ENCODE results near the gene SEMA5B.

The SEMA5B gene

GRCh38 chr3:123072152-123072551, 44.6 kb upstream of the SEMA5B start:
- no peak for DNase-seq (ENCODE audit: extremely low spot score)
- TF ChIP-seq, protein P1, sequence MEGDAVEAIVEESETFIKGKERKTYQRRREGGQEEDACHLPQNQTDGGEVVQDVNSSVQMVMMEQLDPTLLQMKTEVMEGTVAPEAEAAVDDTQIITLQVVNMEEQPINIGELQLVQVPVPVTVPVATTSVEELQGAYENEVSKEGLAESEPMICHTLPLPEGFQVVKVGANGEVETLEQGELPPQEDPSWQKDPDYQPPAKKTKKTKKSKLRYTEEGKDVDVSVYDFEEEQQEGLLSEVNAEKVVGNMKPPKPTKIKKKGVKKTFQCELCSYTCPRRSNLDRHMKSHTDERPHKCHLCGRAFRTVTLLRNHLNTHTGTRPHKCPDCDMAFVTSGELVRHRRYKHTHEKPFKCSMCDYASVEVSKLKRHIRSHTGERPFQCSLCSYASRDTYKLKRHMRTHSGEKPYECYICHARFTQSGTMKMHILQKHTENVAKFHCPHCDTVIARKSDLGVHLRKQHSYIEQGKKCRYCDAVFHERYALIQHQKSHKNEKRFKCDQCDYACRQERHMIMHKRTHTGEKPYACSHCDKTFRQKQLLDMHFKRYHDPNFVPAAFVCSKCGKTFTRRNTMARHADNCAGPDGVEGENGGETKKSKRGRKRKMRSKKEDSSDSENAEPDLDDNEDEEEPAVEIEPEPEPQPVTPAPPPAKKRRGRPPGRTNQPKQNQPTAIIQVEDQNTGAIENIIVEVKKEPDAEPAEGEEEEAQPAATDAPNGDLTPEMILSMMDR (IDR thresholded peaks at IDR 0.05; ENCODE audit: control extremely low read depth, extremely low read depth, low read depth, missing control alignments), result no peak
- POLR2A ChIA-PET, result no interaction called here
- CTCF ChIA-PET, result interaction anchor here (3.8 kb wide), 1 partner anchor 16 kb away, joined by 10 read pairs; no protein-coding TSS in a partner anchor

DNA sequence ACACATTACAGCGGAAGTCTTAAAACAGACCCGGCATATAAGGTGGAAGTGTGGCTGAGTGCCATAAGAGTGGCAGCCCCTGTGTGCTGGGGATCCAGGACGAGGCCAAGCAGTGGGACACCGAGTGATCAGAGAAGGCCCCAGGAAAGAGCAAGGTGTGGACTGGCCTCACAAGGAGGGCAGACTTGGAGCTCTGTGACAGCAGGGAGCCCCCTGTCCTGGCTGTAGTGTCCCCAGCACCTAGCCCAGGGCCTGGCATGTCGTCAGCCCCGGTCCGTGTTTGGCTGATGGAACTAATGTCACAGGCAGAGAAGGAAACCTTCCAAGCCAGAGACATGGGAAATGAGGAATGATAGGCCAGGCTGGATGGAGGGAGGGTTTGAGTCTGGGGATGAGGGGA, 44.0 kb upstream of the SEMA5B start:
- CTCF ChIA-PET, result interaction anchor here (3.8 kb wide), 1 partner anchor 15 kb away, joined by 10 read pairs; no protein-coding TSS in a partner anchor
- TF ChIP-seq, protein P1 (IDR thresholded peaks at IDR 0.05; ENCODE audit: control extremely low read depth, extremely low read depth, low read depth, missing control alignments), result no peak
- POLR2A ChIA-PET, result no interaction called here

GRCh38 chr3:123071146-123071545, 43.6 kb upstream of the SEMA5B start:
- TF ChIP-seq, protein P1 (IDR thresholded peaks at IDR 0.05; ENCODE audit: control extremely low read depth, extremely low read depth, low read depth, missing control alignments), result no peak
- ChIA-PET POLR2A (no interaction called here), CTCF (interaction anchor here (3.8 kb wide), 1 partner anchor 15 kb away, joined by 10 read pairs; no protein-coding TSS in a partner anchor)
- DNase-seq (ENCODE audit: extremely low spot score), result no peak

More for the DNA sequence above, 44.0 kb upstream of the SEMA5B start:
- DNase-seq (ENCODE audit: extremely low spot score), result no peak

DNA sequence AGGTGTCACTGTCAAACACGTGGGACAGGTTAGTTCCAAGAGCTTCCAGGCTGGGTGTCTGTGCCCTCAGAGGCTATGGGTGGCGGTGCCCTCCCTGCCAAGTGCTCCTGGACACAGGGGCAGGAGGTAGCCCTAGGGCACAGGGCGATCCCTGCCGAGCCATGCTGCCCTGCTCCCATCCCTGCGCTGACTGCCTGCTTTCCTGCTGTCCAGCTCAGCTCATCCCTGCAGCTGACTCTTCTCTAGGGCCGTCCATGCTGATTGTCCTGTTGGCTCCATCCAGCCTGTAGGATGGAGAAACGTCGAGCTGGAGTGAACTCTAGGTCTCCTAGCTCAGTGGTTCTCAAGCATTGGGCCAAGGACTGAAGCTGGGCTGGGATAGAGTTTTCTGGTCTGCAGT, 42.9 kb upstream of the SEMA5B start:
- TF ChIP-seq, protein P1 (IDR thresholded peaks at IDR 0.05; ENCODE audit: control extremely low read depth, extremely low read depth, low read depth, missing control alignments), result no peak
- ChIA-PET POLR2A (no interaction called here), CTCF (interaction anchor here (3.8 kb wide), 1 partner anchor 14 kb away, joined by 10 read pairs; no protein-coding TSS in a partner anchor)
- no peak for DNase-seq (ENCODE audit: extremely low spot score)

- ChIA-PET POLR2A (no interaction called here), CTCF (interaction anchor here (2.8 kb wide), 1 partner anchor 12 kb away, joined by 10 read pairs; no protein-coding TSS in a partner anchor)
- no peak for DNase-seq (ENCODE audit: extremely low spot score)
- TF ChIP-seq, protein P1 (IDR thresholded peaks at IDR 0.05; ENCODE audit: control extremely low read depth, extremely low read depth, low read depth, missing control alignments), result no peak
These were observed 41.2 kb upstream of the SEMA5B start for GRCh38 chr3:123068601-123069381.

DNA sequence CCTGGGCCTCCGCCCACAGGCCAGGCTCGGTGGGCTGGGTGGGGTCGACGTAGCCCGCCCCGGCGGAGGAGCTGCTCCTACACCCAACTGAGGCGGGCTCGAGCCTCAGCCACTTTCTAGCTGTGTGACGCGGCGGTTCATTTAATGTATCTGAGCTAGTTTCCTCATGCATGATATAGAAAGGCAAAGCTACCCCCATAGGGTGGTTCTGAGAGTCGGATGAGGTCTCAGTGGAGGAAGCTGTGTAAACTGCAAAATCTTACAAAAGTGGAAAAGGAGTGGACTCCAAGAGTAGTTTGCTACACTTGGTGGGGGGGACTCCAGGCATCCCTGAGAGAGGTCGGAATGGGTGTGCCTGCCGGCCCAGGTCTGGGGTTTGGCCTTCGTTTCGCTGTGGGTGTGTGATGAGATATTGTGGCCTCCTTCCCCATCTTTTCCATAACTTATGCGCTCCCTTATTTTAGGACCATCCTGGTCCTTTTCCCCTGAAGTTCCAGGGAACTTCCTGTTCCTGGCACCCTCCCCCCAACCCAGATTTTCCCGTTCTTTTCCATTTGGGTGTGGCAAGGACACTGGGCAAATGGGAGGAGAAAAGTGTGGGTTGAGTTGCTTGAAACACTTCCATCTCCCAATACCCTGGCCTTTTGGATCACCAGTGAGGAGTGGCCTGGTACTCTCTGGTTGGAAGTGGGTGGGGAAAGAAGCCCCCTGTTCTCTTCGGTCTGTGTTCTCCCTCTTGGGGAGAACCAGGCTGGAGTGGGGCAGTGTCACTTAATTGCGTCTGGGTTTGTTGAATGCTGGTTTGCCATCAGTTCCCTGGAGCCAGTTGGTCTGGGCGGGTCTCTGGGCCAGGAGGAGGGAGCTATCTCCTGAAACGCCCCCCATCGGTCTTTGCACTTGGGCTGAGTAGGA, 40.4 kb upstream of the SEMA5B start:
- TF ChIP-seq, protein P1 (IDR thresholded peaks at IDR 0.05; ENCODE audit: control extremely low read depth, extremely low read depth, low read depth, missing control alignments), result no peak
- POLR2A ChIA-PET, result interaction anchor here (1.3 kb wide), 1 partner anchor 16 kb away, joined by 4 read pairs; no protein-coding TSS in a partner anchor
- CTCF ChIA-PET, result interaction anchor here (0.7 to 2.8 kb wide), 5 partner anchors 11 to 313 kb away, joined by 3 to 10 read pairs (median 6); no protein-coding TSS in a partner anchor
- no peak for DNase-seq (ENCODE audit: extremely low spot score)

Measured in GM10248 (cell line).